ENCODE measurements around the gene NAT10.

DNA sequence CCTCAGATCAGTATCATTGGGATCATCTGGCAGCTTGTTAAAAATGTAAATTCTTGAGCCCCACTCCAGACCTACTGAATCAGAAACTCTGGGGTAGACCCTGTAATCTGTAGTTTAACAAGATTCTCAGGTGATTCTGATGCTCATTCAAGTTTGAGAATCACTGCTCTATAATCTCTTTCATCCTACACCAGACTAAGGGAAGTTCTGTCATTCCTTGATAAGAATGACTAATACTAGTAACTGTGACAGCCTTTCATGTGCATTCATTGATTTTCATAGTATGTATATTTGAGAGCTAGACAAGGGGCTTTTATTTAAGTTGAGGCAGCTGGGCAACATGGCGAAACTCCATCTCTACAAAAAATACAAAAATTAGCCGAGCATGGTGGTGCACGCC lies 30.0 kb downstream of the NAT10 start:
- TF ChIP-seq, protein P1, sequence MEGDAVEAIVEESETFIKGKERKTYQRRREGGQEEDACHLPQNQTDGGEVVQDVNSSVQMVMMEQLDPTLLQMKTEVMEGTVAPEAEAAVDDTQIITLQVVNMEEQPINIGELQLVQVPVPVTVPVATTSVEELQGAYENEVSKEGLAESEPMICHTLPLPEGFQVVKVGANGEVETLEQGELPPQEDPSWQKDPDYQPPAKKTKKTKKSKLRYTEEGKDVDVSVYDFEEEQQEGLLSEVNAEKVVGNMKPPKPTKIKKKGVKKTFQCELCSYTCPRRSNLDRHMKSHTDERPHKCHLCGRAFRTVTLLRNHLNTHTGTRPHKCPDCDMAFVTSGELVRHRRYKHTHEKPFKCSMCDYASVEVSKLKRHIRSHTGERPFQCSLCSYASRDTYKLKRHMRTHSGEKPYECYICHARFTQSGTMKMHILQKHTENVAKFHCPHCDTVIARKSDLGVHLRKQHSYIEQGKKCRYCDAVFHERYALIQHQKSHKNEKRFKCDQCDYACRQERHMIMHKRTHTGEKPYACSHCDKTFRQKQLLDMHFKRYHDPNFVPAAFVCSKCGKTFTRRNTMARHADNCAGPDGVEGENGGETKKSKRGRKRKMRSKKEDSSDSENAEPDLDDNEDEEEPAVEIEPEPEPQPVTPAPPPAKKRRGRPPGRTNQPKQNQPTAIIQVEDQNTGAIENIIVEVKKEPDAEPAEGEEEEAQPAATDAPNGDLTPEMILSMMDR (IDR thresholded peaks at IDR 0.05) = no peak
- TF ChIP-seq POLR2A (IDR thresholded peaks at IDR 0.05) = no peak
